Body of pancreas (tissue), 4 donors: Measurements from ENCODE around the gene NMT1. TPM values are rescaled to one million over a fixed set of nuclear protein-coding genes. Genes with fewer than 3 reads are reported as not detected.

Source experiments
- ATAC-seq: fragments of 150-250 bp; one replicate; pipeline ENCODE4 v1.9.1; 2016
- DNase-seq, 4 donors: peaks; one replicate each; pipeline ENCODE4 v3.0.0-alpha.2; 2019
- H3K27ac ChIP-seq, 4 donors: fragments of 200-600 bp; sonication (generic); 1 replicate in 3 of 4; 2 replicates in 1 of 4; pipeline versions ENCODE4 v1.5.1 to v1.6.1; 2016 to 2019; ENCODE audit warnings: mild to moderate bottlenecking in 1 of 4, mixed read lengths in 1 of 4, moderate library complexity in 1 of 4
- H3K27me3 ChIP-seq, 2 donors: fragments of 200-600 bp; sonication (generic); one replicate each; pipeline ENCODE4 v1.6.0; 2016; ENCODE audit warnings: mild to moderate bottlenecking in 1 of 2
- H3K36me3 ChIP-seq, 2 donors: fragments of 200-600 bp; sonication (generic); replicated peaks in 1 of 2; 2 replicates each; pipeline ENCODE4 v1.5.1; 2016; ENCODE audit warnings: low read depth in 2 of 2; ENCODE audit not compliant: insufficient read depth in 1 of 2
- H3K4me1 ChIP-seq: fragments of 200-600 bp; sonication (generic); one replicate; pipeline ENCODE4 v1.6.0; 2016
- H3K4me3 ChIP-seq, 2 donors: fragments of 200-600 bp; sonication (generic); 1 replicate in 1 of 2; 2 replicates in 1 of 2; pipeline ENCODE4 v1.5.1; 2016 to 2019
- H3K9me3 ChIP-seq, 3 donors: fragments of 200-600 bp; sonication (generic); 1 replicate in 2 of 3; 2 replicates in 1 of 3; pipeline ENCODE4 v1.5.1; 2016
- POLR2A ChIP-seq, 3 donors: fragments of 450-650 bp; IDR thresholded peaks; one replicate each; pipeline ENCODE4 v1.6.1; 2016; ENCODE audit warnings: antibody characterized with exemption in 3 of 3, mild to moderate bottlenecking in 2 of 3
- WGBS, 2 donors: methylation state at CpG; one replicate each; pipeline ENCODE4 v1.1.5; 2017; 5-methylcytosine and 5-hydroxymethylcytosine counted together
- intact Hi-C: fragments of 100-400 bp; cut with DNase I; formaldehyde crosslinking; loops from one replicate; pipeline ENCODE4 v1.15.1; 2023
- total RNA-seq, 2 donors: library from RNA; depleted of rRNA; stranded (reverse); fragments of >200 nt; gene quantifications; one replicate each; pipeline ENCODE4 v1.1.0, GENCODE V29; 2016
- TF ChIP-seq, protein P1 (sequence below), 7 experiments: fragments of 450-650 bp in 4 of 7; fragments of 200-600 bp in 3 of 7; sonication (generic) in 3 of 7; IDR thresholded peaks; one replicate each; pipeline ENCODE4 v1.5.1; 2016 to 2019; ENCODE audit warnings: antibody characterized with exemption in 7 of 7

Gene NMT1
- total RNA-seq, 2 donors from 2014 or later: 26.5 to 33.9 TPM

DNA sequence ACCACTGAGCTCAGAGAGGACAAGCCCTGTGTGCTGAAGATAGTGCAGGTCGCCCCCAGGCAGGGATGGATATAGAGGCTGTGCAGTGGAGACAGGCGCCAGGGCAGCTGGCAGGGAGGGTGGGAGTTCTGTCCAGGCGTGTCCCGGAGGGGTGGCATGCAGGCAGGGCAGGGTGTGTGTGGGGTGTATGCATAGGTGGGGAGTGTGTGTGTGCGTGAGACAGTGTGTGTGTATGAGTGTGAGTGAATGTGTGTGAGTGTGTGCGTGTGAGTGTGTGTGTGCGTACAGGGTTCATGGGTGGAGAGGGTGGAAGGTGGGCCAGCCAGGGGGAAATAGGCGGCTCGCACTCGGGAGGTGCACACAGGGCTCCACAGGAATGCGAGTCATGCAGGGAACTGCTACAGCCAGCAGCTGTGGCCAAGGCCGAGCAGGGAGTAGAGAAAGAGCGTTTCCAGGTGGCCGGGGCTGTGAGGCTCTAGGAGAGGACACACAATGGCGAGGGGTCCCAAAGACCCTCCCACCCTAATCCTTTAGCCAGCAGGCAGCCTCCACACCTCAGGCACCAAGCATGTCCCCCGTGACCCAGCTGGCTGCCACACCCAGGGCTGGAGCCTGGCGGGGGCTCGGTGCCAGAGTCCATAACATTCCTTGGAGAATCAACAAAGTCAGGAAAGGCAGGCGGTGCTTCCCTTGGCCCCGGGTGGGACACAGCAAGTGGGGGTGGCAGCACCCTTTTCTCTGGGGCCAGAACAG lies 66.6 kb downstream of the NMT1 start:
- intact Hi-C loops: no loop called here
- Histone ChIP-seq H3K9me3 (no peaks in the 10 kb centered on the region), H3K36me3 (no peaks in the 10 kb centered on the region), H3K27ac (peak overlapping the region; percentile 42 to 61 (median 47)), H3K27me3 (no peaks in the 10 kb centered on the region), H3K4me3 (no peak overlapping the region), H3K4me1 (peaks cover 30% of the 10 kb centered on the region)
- 29 to 48% methylated on average over 19 to 20 of the region's 20 CpGs for WGBS, 2 donors
- TF ChIP-seq, protein P1, sequence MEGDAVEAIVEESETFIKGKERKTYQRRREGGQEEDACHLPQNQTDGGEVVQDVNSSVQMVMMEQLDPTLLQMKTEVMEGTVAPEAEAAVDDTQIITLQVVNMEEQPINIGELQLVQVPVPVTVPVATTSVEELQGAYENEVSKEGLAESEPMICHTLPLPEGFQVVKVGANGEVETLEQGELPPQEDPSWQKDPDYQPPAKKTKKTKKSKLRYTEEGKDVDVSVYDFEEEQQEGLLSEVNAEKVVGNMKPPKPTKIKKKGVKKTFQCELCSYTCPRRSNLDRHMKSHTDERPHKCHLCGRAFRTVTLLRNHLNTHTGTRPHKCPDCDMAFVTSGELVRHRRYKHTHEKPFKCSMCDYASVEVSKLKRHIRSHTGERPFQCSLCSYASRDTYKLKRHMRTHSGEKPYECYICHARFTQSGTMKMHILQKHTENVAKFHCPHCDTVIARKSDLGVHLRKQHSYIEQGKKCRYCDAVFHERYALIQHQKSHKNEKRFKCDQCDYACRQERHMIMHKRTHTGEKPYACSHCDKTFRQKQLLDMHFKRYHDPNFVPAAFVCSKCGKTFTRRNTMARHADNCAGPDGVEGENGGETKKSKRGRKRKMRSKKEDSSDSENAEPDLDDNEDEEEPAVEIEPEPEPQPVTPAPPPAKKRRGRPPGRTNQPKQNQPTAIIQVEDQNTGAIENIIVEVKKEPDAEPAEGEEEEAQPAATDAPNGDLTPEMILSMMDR (IDR thresholded peaks at IDR 0.05): no peak
- TF ChIP-seq POLR2A (IDR thresholded peaks at IDR 0.05): no peak
- DNase-seq: peak; percentile 39 to 74 (median 54)
- ATAC-seq: peak; percentile 12

DNA sequence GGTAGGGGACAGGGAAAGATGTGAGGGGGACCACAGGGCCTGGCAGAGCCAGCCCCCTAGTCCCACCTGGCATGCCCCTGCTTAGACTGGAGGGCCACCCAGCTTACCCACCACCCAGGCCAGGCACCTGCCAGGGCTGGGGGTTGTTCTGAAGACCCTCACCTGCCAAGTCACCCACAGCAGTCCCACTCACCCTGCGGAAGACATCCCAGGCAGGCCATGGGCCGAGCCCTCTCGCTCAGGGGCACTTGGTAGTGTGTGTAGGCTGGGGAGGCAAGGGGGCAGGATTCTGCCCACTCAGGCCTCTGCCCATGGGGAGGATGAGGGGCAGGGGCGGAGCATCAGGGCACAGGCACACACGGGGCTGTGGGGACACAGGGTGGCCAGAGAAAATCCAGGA lies 67.2 kb downstream of the NMT1 start:
- DNase-seq (no peak), ATAC-seq (no peak)
- H3K9me3 ChIP-seq: no peaks in the 10 kb centered on the region
- H3K36me3 ChIP-seq: no peaks in the 10 kb centered on the region
- intact Hi-C loops: no loop called here
- no peak overlapping the region for H3K4me3 ChIP-seq
- WGBS, 2 donors: 82 to 93% methylated on average over 2 to 5 of the region's 5 CpGs
- no peaks in the 10 kb centered on the region for H3K27me3 ChIP-seq
- no peak for TF ChIP-seq POLR2A (IDR thresholded peaks at IDR 0.05)
- TF ChIP-seq, protein P1 (IDR thresholded peaks at IDR 0.05): no peak
- peaks cover 36% of the 10 kb centered on the region for H3K4me1 ChIP-seq
- H3K27ac ChIP-seq: peak overlapping the region; percentile 42 to 61 (median 47)

DNA sequence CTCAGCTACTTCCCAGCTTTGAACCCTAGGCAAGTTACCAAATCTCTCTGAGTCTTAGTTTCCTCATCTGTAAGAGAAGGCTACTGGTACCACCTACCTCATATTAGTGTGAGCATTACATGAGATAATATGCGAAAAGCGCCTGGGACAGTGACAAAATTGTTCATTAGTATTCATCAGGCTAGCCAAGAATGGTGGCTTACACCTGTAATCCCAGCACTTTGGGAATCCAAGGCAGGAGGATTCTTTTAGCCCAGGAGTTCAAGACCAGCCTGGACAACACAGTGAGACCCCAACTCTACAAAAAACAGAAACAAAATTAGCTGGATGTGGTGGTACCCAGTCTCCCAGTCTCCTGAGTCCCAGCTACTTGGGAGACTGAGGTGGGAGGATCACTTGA lies 67.9 kb downstream of the NMT1 start:
- 86 to 89% methylated on average over 2 of the region's 2 CpGs for WGBS, 2 donors
- TF ChIP-seq, protein P1 (IDR thresholded peaks at IDR 0.05): no peak
- TF ChIP-seq POLR2A (IDR thresholded peaks at IDR 0.05): no peak
- Histone ChIP-seq H3K27me3 (no peaks in the 10 kb centered on the region), H3K4me3 (no peak overlapping the region), H3K27ac (no peak overlapping the region), H3K9me3 (no peaks in the 10 kb centered on the region), H3K36me3 (no peaks in the 10 kb centered on the region), H3K4me1 (peaks cover 36% of the 10 kb centered on the region)
- DNase-seq (no peak), ATAC-seq (no peak)
- intact Hi-C loops: no loop called here

DNA sequence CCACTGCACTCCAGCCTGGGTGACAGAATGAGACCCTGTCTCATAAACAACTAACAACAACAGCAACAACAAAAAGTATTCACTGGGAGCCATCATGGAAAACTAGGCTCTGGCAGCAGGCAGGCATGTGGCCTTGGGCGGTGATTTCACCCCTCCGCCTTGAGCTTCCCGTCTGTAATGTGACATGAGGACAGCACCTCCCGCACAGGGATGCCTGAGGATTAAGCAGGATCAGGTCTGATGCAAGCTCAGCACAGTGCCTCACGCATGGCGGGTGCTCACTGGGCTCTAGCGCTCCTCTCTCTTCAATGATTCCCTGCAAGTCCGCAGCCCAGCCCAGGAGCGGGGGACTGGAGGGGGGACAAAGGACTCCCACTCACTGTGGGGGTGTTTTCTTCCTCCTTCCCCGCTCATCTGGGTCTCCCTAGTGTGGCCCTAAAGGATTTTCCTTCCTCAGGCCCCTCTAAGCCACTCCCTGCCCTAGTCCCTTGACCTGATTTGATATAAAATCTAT lies 68.4 kb downstream of the NMT1 start:
- peak overlapping the region in 1 of 4 donors; percentile 1 for H3K27ac ChIP-seq
- no peaks in the 10 kb centered on the region for H3K9me3 ChIP-seq
- no peak for ATAC-seq
- WGBS, 2 donors: 76 to 81% methylated on average over 10 of the region's 10 CpGs
- TF ChIP-seq, protein P1 (IDR thresholded peaks at IDR 0.05): no peak
- no peak for TF ChIP-seq POLR2A (IDR thresholded peaks at IDR 0.05)
- peaks cover 36% of the 10 kb centered on the region for H3K4me1 ChIP-seq
- H3K27me3 ChIP-seq: no peaks in the 10 kb centered on the region
- DNase-seq: peak in 2 of 4 donors; percentile 25 to 30
- intact Hi-C loops: no loop called here
- no peak overlapping the region for H3K4me3 ChIP-seq
- no peaks in the 10 kb centered on the region for H3K36me3 ChIP-seq
